ENCODE data around the gene SREBF2. TPM values are rescaled to one million over a fixed set of nuclear protein-coding genes. Genes with fewer than 3 reads are reported as not detected.
A peak's percentile ranks its signal among the peaks of the same experiment; 100 is the strongest.

Gene SREBF2
- total and polyA plus RNA-seq, 10 of the 15 experiments (the other 5 are each of a cell fraction or from before 2014, with no cell fraction given) = 2.4 to 177 (median 78.8) TPM

GRCh38 chr22:41831828-41832552, 915 bp upstream of the SREBF2 start (continued):
- peak; percentile 20 for TF ChIP-seq E2F8 (IDR thresholded peaks at IDR 0.05; ENCODE audit: low read depth, partially characterized antibody)
- no peak for TF ChIP-seq ATF3 (IDR thresholded peaks at IDR 0.05; ENCODE audit: borderline replicate concordance, extremely low read depth, low read depth, low read length)
- TF ChIP-seq TARDBP (IDR thresholded peaks at IDR 0.05; ENCODE audit: borderline replicate concordance) = no peak
- no peak for TF ChIP-seq CEBPZ (IDR thresholded peaks at IDR 0.05; ENCODE audit: low read depth, low read length)
- TF ChIP-seq BCL11A (IDR thresholded peaks at IDR 0.05; ENCODE audit: low read depth, low read length) = no peak
- no peak for TF ChIP-seq EED (IDR thresholded peaks at IDR 0.05; ENCODE audit: low read depth)
- no peak for TF ChIP-seq CBFB (IDR thresholded peaks at IDR 0.05; ENCODE audit: low read depth)
- TF ChIP-seq STAT3 (IDR thresholded peaks at IDR 0.05; ENCODE audit: low read depth, low read length) = no peak
